HG02588 (cell line): ENCODE measurements around the gene SYNC.
"Not testable (repeated sequence)": the region's sequence is repeated elsewhere in the genome, so short reads cannot be mapped to it uniquely, and the experiment has no call there.

Source experiments
- ATAC-seq: cut with Tn5 transposase; IDR thresholded peaks from one replicate; pipeline ENCODE4 v1.9.1; 2021; ENCODE audit warnings: mild to moderate bottlenecking, moderate library complexity; ENCODE audit not compliant: unreplicated experiment

Gene SYNC

GRCh38 chr1:32647308-32648134 is 55.0 kb downstream of the SYNC start:
- no peak for ATAC-seq

GRCh38 chr1:32644426-32644825 is 58.1 kb downstream of the SYNC start:
- ATAC-seq, result no peak

- ATAC-seq, result not testable (repeated sequence)
Observed at GRCh38 chr1:32642292-32642827, 60.2 kb downstream of the SYNC start.

GRCh38 chr1:32639489-32640075 is 63.0 kb downstream of the SYNC start:
- no peak for ATAC-seq

- no peak for ATAC-seq
Observed at GRCh38 chr1:32636914-32637645, 65.5 kb downstream of the SYNC start.

- no peak for ATAC-seq
Observed at GRCh38 chr1:32635508-32636277, 66.9 kb downstream of the SYNC start.

GRCh38 chr1:32632829-32633228 is 69.7 kb downstream of the SYNC start:
- ATAC-seq, result no peak

- not testable (repeated sequence) for ATAC-seq
Observed at GRCh38 chr1:32630173-32630572, 72.4 kb downstream of the SYNC start.
